ENCODE results near the gene RHOBTB3.

Gene RHOBTB3

GRCh38 chr5:95727764-95728191, 3.4 kb upstream of the RHOBTB3 start:
- Histone ChIP-seq H3K27ac (replicated peaks) (no peak overlapping the region), H3K4me3 (replicated peaks; ENCODE audit: insufficient read depth, low read length) (no peak overlapping the region), H3K27me3 (ENCODE audit: insufficient read depth, poor library complexity, severe bottlenecking) (no peaks in the 10 kb centered on the region)
- DNase-seq (ENCODE audit: low read depth in 1 of 2, low spot score in 1 of 2): no peak
- TF ChIP-seq REST (IDR thresholded peaks at IDR 0.05; ENCODE audit: insufficient replicate concordance, low read depth): no peak
- TF ChIP-seq CTCF (IDR thresholded peaks at IDR 0.05; ENCODE audit: insufficient read depth, low read length): no peak
- TF ChIP-seq SPI1 (IDR thresholded peaks at IDR 0.05; ENCODE audit: borderline replicate concordance, low read depth): no peak

- H3K4me3 ChIP-seq (replicated peaks; ENCODE audit: insufficient read depth, low read length): no peak overlapping the region
- H3K27me3 ChIP-seq (ENCODE audit: insufficient read depth, poor library complexity, severe bottlenecking): no peaks in the 10 kb centered on the region
- TF ChIP-seq REST (IDR thresholded peaks at IDR 0.05; ENCODE audit: insufficient replicate concordance, low read depth): no peak
- H3K27ac ChIP-seq (replicated peaks): no peak overlapping the region
- DNase-seq (ENCODE audit: low read depth in 1 of 2, low spot score in 1 of 2): no peak
These were observed 2.5 kb upstream of the RHOBTB3 start for GRCh38 chr5:95728494-95729114.

GRCh38 chr5:95729115-95730010, 1.8 kb upstream of the RHOBTB3 start:
- H3K27me3 ChIP-seq (ENCODE audit: insufficient read depth, poor library complexity, severe bottlenecking): no peaks in the 10 kb centered on the region
- no peak for TF ChIP-seq SPI1 (IDR thresholded peaks at IDR 0.05; ENCODE audit: borderline replicate concordance, low read depth)
- no peak for TF ChIP-seq CTCF (IDR thresholded peaks at IDR 0.05; ENCODE audit: insufficient read depth, low read length)
- no peak for TF ChIP-seq REST (IDR thresholded peaks at IDR 0.05; ENCODE audit: insufficient replicate concordance, low read depth)
- H3K27ac ChIP-seq (replicated peaks): no peak overlapping the region
- DNase-seq (ENCODE audit: low read depth in 1 of 2, low spot score in 1 of 2): no peak
- H3K4me3 ChIP-seq (replicated peaks; ENCODE audit: insufficient read depth, low read length): no peak overlapping the region
